Measurements from ENCODE around the gene SPATA9.
A peak's percentile ranks its signal among the peaks of the same experiment; 100 is the strongest.
"Not testable (repeated sequence)": the region's sequence is repeated elsewhere in the genome, so short reads cannot be mapped to it uniquely, and the experiment has no call there.

SPATA9 gene

DNA sequence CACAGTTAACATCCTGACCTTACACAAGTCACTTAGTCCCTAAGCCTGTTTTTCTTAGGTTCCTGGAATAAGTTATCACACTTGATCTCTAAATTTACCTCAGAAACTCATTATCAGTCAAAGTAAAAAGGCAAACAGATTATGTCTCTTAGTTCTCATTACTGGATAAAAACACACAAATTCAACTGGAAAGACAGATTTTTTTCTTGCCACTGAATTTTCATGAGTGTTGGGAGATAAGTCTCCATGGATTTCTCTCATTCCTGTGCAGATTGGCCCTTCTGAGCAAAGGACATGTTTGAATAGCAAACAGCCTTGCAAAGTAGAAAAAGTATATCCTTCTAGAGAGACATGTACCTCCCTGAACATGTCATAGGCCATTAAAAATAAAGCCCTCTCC, 10.2 kb downstream of the SPATA9 start:
- DNase-seq, result no peak

DNA sequence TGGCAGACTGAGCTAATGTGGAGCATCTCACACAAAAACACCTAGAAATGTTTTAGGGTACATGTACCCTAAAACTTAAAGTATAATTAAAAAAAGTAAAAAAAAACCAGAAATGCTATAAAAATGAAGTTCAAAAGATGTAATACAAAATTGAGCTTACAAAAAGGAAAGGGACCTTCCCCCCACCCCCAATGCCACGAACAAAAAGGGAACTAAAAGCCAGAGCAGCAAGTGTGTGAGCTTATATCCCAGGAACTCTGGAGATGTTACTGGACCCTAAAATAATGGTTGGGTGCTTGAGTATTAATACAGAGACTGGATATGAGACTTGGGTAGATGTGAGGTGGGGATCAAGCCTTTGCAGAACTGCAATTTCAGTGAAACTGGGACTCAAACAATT, 11.0 kb downstream of the SPATA9 start:
- DNase-seq, result no peak

DNA sequence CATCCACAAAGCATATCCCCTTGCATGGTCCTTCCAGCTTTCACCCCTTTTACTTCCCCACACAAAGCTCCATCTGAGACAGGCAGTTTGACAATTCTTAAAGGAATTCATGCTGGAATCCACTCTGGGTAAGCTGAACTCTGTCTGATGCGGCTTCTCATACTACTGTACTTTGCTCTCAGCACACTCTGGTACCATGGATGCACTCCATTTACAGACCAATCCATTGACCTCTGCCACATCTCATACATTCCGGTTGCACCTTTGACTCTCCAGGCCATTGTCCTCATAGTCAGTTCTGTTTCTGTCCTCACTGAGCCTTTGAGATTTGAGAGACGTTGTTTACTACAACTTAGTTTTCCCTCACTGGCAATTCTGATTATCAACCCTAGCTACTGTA, 12.2 kb downstream of the SPATA9 start:
- DNase-seq, result no peak

DNA sequence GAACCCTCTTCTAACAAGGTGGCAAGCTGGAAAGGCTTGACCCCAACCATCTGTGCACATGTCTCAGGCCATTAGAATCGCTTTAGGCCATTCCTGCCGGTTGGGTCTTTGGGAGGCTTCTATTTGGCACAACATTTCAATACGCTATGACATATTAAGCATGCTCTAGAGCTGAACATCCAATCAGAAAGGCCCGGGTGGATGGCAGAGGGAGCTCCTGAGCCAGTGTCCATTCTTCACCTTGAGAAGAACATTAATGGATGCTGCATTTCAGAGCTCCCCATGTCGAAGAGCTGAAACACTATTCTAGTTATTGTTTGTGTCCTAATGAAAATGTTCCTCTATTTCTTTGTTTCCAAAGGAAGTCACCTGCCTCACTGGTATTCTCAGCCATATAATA, 12.8 kb downstream of the SPATA9 start:
- DNase-seq, result no peak

DNA sequence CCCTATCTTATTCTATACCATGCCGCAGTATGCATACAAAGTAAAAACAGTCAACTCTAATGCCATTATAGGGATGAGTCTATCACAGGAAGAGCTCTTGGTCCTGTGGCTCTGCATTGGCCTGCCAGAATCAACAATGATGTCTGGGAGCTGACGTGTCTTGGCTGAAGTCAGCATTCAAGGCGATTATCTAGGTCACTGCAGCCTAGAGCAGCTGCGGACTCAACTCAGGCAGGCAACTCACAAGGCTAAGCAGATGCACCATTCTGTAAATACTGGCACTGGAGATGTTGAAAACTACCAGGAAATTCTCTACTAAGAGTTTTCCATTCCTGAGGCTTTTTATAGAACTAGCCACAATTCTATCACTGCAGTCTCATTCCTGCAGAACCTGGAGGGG, 13.3 kb downstream of the SPATA9 start:
- no peak for DNase-seq

DNA sequence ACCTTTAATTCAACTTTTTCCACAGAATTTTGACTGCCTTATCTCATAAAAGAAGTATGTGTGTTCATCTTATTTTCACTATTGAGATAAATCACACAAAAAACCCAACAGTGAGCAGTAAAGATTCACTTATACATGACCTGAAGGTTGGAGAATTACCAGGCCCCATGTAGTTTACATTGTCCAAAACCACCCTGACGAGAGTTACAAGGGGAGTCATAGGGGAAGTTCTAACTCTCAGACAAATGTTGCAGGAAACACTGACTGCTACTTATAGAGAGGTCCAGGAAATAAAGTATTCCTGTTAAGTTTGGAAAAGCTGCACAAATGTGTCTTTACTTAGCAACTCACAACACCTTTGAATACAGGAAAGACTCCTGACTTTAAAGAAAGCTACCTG, 14.1 kb downstream of the SPATA9 start:
- no peak for DNase-seq

DNA sequence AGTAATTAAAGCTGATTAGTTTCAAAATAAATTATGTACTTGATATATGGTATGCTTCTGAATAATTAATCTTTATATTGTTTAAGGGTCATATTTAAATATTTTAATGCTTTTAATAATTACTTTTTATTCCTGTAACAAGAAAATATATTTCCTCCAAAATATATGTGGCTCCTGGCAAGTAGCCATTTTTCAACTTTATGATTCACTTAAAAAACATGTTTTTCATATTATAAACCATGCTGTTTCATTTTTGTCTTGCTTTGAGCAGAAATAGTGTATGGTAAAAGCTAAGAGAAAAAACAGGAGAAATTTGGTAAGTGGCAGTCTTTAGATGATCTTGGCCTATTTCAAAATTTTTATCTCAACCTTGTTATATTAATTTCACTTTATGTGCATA, 14.6 kb downstream of the SPATA9 start:
- DNase-seq, result no peak

DNA sequence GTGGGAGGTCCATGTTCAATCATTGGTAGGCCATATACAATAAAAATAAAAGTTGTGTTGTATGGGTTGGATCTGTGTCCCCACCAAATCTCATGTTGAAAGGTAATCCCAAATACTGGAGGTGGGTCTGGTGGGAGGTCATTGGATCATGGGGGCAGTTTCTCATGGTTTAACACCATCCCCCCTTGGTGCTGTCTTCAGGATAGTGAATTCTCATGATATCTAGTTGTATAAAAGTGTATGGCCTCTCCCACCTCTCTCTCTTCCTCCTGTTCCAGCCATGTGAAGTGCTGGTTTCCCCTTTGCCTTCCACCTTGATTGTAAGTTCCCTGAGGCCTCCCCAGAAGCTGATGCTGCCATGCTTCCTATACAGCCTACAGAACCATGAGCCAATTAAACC, 15.1 kb downstream of the SPATA9 start:
- DNase-seq, result no peak

DNA sequence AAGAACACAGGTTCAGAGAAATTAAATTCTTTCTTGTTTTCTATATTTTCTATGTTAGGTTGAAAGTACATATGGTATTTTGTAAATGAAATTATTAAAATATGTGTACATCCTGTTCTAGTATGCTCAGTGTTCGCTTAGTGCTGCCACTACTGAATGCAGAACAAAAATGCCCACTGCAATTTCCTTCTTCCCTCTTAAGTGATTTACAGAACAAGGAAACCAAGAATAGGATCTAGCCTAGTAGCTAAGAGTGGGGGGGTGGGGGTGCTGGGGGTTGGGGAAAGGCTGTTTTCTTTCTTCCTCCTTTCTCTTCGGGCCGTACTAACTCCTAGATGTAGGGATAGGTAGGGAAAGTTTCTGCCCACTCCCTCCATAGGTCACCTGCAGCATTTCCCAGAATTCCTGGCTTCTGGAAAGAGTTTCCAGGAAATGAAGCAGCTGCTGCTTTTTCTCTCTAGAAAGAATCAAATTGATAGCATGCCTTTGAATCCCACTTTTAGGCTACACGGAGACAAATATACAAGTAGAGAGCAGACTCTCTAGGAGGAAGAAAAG, 15.7 kb downstream of the SPATA9 start:
- DNase-seq, result no peak

DNA sequence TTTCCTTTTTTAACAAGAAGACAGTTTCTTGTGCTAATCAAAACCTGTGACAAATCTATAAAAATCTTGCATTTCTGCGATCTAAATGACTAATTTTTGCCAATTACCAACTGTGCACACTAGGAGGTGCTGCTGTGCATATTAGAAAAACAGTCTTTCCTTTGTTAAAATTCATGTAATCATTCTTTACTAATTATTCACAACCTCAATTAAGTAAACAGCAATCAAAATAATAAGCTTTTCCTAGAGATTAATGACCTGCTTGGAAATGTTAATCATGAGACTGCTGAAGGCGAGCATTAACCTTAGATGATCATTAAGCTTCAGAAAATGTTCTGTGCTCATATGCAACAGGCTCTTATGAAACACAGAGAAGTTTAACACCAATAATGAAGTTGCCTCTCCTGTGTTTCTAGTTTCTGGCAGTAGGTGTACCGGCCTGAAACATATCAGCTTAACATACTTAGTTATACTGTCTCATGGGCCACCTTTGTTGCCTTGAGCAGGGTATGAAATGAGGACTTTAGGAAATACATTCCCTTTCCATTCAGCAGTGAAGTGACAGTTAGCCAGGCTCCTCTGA, 18.5 kb downstream of the SPATA9 start:
- DNase-seq, result peak; percentile 28

DNA sequence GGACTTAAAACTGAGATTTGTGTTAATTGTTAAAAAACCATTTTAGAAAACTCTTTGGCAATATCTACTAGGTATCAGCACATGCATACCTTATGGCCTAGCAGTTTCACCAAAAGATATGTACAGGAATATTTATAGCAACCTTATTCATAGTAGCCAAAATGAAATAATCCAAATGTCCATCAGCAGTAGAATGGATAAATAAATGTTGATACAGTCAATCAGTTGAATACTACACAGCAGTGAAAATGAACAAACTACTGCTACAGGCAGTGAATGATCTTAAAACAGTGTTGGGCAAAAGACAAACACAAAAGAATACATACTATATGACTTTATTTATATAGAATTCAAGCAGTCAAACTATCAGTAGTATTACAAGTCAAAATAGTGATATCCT, 19.8 kb downstream of the SPATA9 start:
- no peak for DNase-seq

DNA sequence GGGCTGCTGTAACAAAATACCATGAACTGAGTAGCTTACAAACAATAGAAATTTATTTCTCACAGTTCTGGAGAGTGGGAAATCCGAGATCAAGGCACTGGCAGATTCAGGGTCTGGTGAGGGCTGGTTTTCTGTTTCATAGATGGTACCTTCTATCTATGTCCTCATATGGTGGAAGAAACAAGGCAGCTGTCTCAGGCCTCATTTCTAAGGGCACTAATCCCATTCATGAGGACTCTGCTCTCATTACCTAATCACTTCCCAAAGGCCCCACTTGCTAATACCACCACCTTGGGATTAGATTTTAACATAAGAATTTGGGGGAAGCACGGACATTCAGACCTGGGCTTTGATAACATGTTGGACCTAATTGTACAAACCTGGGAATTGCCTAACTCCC, 22.7 kb downstream of the SPATA9 start:
- no peak for DNase-seq

DNA sequence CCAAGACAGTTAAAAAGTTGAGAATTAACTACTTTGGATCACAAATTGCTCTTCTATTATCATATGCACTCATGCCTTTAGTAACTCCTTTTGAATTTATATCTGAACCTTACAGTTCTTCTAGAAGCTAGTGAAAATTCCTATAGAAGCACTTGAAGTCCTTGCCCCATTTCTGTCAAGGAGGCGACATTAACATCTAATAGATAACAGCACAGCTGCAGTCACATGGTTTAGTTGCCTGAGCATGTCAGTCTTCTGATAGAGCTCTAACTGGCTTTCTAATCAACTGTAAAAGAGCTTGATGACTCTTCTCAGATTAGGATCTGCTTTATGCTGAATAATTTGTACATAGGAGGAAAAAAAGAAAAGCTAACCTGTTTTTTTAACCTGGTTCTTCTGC, 27.2 kb downstream of the SPATA9 start:
- no peak for DNase-seq

DNA sequence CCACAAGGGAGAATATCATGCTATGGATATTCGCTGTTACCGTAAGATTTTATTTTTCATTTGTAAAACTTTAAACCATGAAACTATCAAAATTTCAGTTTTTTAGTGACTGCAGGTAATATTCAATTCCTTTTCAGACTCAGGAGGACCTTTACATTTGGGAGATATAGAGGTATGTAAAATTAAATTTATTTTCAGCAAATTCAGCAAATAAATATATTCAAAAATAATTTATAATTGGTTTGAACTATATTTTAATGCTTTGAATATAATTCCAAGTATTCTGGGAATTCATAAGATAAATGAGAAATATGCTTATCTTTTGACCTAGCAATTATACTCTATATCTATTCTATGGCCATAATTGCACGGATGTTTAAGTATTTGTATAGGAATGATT, 28.6 kb downstream of the SPATA9 start:
- DNase-seq, result no peak

DNA sequence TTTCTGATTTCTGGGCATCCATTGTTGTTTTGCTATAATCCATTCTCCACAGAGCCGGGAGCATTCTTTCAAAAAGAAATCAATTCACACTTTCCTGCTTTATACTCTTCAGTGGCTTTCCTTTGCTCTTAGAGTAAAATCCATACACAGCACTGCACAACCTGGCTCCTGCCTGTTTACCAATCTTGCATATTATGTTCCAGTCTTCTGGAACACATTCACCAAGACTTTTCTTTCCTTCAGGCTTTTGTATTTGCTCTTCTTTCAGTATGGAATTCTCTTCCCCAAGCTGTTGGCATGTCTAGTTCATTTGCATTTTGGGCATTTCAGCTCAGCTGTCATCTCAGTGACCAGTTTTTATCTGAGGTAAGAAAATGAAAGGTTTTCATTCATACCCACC, 29.9 kb downstream of the SPATA9 start:
- no peak for DNase-seq

DNA sequence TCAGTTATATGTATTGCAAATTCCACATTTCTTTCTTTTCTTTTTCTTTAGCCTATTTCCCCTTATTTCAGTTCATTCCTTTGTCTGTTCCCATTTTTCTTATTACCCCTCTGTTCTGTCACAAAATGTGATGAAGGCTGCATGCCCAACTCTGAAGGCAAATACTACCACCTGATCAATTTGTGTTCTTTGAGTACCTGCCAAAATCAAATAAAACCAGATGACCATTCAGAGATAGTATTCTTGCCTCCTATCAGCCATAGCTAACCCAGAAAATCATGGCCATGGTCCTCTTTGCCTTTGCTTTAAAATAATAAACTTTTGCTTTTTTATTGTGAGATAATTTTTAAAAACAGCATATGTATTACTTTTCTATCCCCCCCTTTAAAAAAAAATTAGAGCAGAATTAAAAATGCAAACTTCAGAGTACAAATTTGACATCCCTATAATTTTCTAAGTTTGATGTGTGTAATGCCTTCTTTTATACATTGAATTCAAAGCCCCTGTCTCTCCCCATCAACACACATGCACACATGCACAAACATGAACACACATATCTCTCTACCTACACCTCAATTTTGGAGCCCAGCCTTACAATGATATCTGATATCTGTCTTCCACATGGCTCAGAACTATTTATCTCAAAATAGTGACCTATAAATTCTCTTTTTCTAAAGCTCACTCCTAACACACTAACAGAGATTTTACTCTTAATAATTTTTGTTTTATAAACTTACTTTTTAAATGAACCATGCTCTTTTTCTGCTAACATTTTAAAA, 32.8 kb downstream of the SPATA9 start:
- DNase-seq, result no peak

DNA sequence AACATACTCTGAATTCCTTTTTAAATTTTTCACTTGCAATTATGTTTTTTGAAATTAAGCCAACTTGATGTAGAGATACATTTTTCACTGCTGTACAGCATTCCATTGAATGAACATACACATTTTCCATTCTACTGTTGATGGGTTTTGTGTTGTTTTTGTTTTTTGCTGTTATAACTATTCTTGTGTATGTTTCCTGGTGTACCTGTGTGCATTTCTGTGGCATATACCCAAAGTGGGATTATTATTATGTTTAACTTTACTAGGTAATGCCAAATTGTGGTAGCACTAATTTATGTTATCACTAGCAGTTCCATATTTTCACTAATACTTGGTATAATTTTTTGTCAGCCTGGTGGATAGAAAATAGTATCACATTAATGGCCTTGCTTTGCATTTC, 33.5 kb downstream of the SPATA9 start:
- DNase-seq, result no peak

DNA sequence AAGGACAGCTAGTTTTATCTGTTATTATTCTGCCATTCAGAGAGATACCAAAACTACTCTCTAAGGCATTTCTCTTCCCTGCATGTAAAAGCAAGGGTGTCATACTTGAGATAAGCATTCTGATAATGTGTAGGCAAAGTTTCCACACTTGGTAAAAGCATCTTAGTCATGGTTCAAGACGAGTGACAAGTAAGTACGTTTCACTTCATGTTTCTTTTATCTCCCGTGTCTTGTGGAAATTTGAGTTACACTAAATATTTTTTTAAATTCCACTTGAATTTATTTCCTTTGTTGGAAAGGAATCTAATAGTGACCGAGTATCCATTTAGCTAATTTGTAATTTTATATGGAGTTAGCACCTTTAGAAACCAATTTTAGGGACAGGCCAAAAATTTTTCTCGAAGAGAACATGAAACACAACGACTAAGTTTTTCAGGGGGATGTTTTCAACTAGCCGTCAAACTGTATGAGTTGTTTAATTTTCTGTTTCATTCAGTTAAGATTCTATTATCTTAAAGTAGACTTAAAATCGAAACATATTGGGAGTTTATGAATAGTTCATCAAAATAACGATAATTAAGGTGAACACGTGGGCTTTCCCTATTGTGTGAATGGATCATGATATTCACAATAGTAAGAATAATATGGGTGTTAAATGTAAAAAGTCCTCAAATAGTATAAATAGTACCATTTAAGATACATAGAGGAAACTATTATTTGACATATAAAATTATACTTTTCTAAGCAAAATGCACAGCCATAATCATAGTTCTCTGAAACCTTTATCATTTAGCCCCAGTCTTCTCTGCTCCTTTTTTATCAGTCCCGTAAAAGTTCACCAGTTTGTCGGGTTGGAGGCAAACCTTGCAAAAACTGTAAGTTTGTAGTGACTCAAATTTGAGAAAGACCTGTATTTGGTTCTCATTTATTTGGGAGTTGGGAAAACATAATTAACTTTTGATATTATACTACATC, 34.6 kb downstream of the SPATA9 start:
- no peak for DNase-seq

DNA sequence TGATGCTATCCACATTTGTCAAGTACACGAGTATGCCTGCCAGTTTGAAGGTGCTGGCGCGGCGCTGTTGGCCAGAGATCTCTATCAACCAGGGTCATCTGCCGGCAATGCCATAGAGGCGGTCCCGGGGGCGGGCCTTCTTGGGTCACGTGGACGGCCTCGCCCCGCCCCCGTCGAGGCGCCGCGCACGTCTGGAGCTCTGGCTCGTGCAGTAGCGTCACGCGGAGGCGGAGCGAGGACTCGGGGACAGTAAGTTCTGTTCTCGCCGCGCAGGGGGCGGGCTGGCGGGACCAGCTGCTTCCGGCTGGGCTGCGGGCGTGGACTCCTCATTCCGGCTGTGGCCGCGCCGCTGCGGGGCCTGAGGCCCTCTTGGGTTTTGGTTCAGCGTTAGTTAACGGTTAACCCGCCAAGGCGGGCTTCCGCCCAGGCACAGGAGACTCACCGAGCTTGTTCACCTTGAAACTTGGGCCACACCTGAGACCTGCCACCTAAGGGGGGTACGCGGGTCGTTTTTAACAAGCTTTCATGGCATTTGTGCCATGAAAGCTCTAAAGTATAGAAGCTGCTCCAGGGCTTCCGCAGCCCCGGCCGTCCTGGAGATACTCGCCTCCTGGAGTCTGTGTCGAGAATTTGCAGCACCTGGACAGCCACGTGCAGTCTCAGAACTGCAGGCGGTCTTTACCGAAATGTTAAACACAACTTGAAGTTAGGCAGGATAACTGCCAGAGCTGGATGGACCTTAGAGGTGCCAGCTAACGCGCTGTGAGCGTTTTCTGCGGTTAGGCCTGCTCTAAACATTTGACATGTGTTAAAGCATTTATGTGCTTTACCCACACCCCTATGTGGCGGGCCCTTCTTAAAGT, 36.0 kb downstream of the SPATA9 start, which contains the start of gene RFESD:
TSS of gene RFESD (plus strand) at position 209 of the 863 bp plus-strand sequence. CDS start 5,495 bp downstream, outside the sequence.
- DNase-seq, result peak; percentile 45

DNA sequence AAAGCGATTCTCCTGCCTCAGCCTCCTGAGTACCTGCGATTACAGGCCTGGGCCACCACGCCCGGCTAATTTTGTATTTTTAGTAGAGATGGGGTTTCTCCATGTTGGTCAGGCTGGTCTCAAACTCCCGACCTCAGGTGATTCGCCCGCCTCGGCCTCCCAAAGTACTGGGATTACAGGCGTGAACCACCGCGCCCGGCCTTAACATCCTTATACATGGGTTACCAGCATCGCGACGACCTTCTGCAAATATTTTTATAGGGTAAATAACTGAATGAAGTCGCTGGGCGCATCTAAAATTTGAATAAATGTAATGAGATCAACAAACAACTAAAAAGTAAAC, 36.6 kb downstream of the SPATA9 start:
- not testable (repeated sequence) for DNase-seq

DNA sequence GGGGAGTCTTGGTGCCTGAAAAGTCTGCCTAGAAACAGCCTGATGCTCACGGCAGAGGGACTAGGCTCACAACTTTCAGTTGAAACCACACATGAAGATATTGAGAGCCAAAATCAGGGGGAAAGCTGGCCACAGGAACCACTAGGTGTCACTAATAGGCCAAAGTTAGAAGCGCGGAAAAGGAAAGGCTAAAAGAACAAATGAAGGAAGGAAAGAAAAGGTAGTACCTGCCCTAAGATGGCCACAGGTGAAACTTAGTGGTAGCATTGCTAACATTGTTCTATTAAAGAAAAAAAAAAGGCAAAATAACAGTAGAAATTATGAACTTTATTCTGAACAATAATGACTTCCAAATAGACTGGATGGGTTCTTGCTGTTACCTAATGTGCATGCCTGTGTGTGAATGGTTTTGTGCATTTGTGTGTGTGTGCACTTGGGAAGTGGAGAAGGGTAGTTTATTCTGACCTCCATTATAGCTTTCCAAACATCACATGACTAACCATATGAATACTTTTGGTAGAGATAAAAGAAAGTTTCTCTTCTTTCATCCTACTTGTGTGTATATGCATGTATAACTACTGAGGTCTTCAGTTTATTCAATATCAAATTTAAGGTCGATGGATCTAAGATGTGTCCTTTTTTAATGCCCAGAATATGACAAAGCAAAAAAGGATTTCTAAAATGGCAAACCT, 38.3 kb downstream of the SPATA9 start:
- DNase-seq, result peak; percentile 26

DNA sequence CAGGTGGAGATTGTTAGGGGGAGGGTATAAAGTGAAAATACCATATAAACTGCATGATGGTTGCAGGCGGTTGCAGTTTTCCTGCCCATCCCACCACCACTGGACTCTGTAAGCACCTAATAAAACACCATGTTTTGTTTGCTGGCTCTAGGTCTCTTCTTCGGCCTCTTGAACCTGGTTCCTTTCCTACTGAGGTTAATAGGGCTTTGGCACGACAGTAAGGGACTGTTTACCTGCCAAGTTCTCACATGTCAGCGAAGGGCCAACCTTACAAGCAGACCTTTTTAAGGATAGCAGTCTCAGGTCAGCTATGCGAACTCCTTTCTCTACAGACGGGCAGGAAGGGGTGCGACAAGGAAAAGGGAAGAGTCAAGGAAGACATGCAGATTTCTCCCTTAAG, 39.6 kb downstream of the SPATA9 start:
- DNase-seq, result no peak
